GM23338 (cell line): ENCODE measurements around the gene TNFRSF8. TPM values are rescaled to one million over a fixed set of nuclear protein-coding genes. Genes with fewer than 3 reads are reported as not detected.

Experiments
- ATAC-seq: fragments of 200-7000 bp; cut with Tn5 transposase; 3 replicates; pipeline ENCODE4 v1.9.1; 2020
- DNase-seq: peaks from one replicate; pipeline ENCODE4 v3.0.0-alpha.2; 2015; ENCODE audit warnings: low spot score
- H2AFZ ChIP-seq: fragments of 200-600 bp; sonication (generic); 2 replicates; pipeline ENCODE4 v1.8.0; 2016; ENCODE audit warnings: antibody characterized with exemption, mild to moderate bottlenecking, moderate library complexity
- H3F3A ChIP-seq: fragments of 200-600 bp; sonication (generic); replicated peaks from 2 replicates; pipeline ENCODE4 v1.8.0; 2017; ENCODE audit warnings: antibody characterized with exemption, mixed run types, low read depth
- H3K27ac ChIP-seq: fragments of 200-600 bp; sonication (generic); 2 replicates; pipeline ENCODE4 v1.6.1; 2016; ENCODE audit warnings: low read depth
- H3K27me3 ChIP-seq: fragments of 200-600 bp; sonication (generic); 2 replicates; pipeline ENCODE4 v1.8.0; 2016; ENCODE audit warnings: mild to moderate bottlenecking, mixed run types, moderate library complexity; ENCODE audit not compliant: insufficient read depth
- H3K36me3 ChIP-seq: fragments of 200-600 bp; sonication (generic); 2 replicates; pipeline ENCODE4 v1.8.0; 2016; ENCODE audit warnings: mild to moderate bottlenecking; ENCODE audit not compliant: insufficient read depth
- H3K4me1 ChIP-seq: fragments of 200-600 bp; sonication (generic); 2 replicates; pipeline ENCODE4 v1.8.0; 2016; ENCODE audit warnings: mild to moderate bottlenecking, moderate library complexity; ENCODE audit not compliant: insufficient read depth
- H3K4me2 ChIP-seq: fragments of 200-600 bp; sonication (generic); 2 replicates; pipeline ENCODE4 v1.7.1; 2017; ENCODE audit warnings: mixed run types
- H3K4me3 ChIP-seq: fragments of 200-600 bp; sonication (generic); 2 replicates; pipeline ENCODE4 v1.6.1; 2016; ENCODE audit warnings: mixed run types
- H3K79me2 ChIP-seq: fragments of 200-600 bp; sonication (generic); replicated peaks from 2 replicates; pipeline ENCODE4 v1.8.0; 2017; ENCODE audit warnings: mild to moderate bottlenecking; ENCODE audit not compliant: insufficient read depth
- H3K9me2 ChIP-seq: fragments of 200-600 bp; sonication (generic); 2 replicates; pipeline ENCODE4 v1.8.0; 2017; ENCODE audit not compliant: insufficient read depth
- H4K20me1 ChIP-seq: fragments of 200-600 bp; sonication (generic); replicated peaks from 2 replicates; pipeline ENCODE4 v1.8.0; 2017; ENCODE audit warnings: mild to moderate bottlenecking; ENCODE audit not compliant: insufficient read depth
- H3K27ac Mint-ChIP-seq: 2 replicates; pipeline ENCODE4 v1.8.0; 2020; ENCODE audit warnings: inconsistent platforms, mild to moderate bottlenecking, moderate library complexity, mixed read lengths
- H3K27me3 Mint-ChIP-seq: 3 replicates; pipeline ENCODE4 v1.8.0; 2022; ENCODE audit warnings: low read depth, mild to moderate bottlenecking, moderate library complexity, mixed read lengths, inconsistent platforms; ENCODE audit not compliant: insufficient read depth, poor library complexity
- H3K36me3 Mint-ChIP-seq: 3 replicates; pipeline ENCODE4 v1.8.0; 2021; ENCODE audit warnings: low read depth, mild to moderate bottlenecking, inconsistent platforms, moderate library complexity, mixed read lengths
- H3K4me1 Mint-ChIP-seq: 3 replicates; pipeline ENCODE4 v1.8.0; 2020; ENCODE audit warnings: mild to moderate bottlenecking, inconsistent platforms, mixed read lengths
- H3K4me3 Mint-ChIP-seq: 3 replicates; pipeline ENCODE4 v1.8.0; 2021; ENCODE audit warnings: moderate library complexity, mild to moderate bottlenecking, inconsistent platforms, mixed read lengths
- H3K9me3 Mint-ChIP-seq: 3 replicates; pipeline ENCODE4 v1.8.0; 2020; ENCODE audit warnings: moderate library complexity, mild to moderate bottlenecking, inconsistent platforms, mixed read lengths
- CTCF ChIP-seq, 2 experiments: fragments of 200-600 bp in 1 of 2; sonication (generic) in 1 of 2; conservative IDR thresholded peaks; 2 replicates each; pipeline versions ENCODE4 v1.5.1 to v1.6.1; 2016 to 2017; ENCODE audit warnings: antibody characterized with exemption in 2 of 2, low read depth in 2 of 2, mild to moderate bottlenecking in 2 of 2, moderate library complexity in 1 of 2
- EZH2 ChIP-seq: fragments of 200-600 bp; sonication (generic); IDR thresholded peaks from one replicate; pipeline ENCODE4 v1.8.0; 2017; ENCODE audit warnings: antibody characterized with exemption, mild to moderate bottlenecking, low read depth; ENCODE audit not compliant: unreplicated experiment
- NANOG ChIP-seq: IDR thresholded peaks from 2 replicates; pipeline ENCODE4 v1.6.1; 2016; ENCODE audit warnings: antibody characterized with exemption, borderline replicate concordance
- POLR2AphosphoS5 ChIP-seq: IDR thresholded peaks from 2 replicates; pipeline ENCODE4 v1.6.1; 2016; ENCODE audit warnings: antibody characterized with exemption, low read depth
- STAT1 ChIP-seq: IDR thresholded peaks from one replicate; pipeline ENCODE4 v1.6.1; 2016; ENCODE audit warnings: antibody characterized with exemption; ENCODE audit not compliant: unreplicated experiment
- ZNF114 ChIP-seq: fragments of 250-450 bp; sonication (Bioruptor Pico); IDR thresholded peaks from 2 replicates; pipeline ENCODE4 v1.5.0; 2020; ENCODE audit warnings: mild to moderate bottlenecking, moderate library complexity
- polyA plus RNA-seq: library from polyadenylated mRNA; unstranded; fragments of >200 nt; fragmentation: Nextera tagmentation; extraction: Ambion mirVana; gene quantifications from 2 replicates; pipeline ENCODE4 v1.2.1, GENCODE V29; 2016
- total RNA-seq: library from RNA; depleted of rRNA; stranded (reverse); fragments of >200 nt; shearing (Covaris generic); gene quantifications from 2 replicates; pipeline ENCODE4 v1.2.3, GENCODE V29; 2014
- TF ChIP-seq, protein P1 (sequence below): IDR thresholded peaks from one replicate; pipeline ENCODE4 v1.6.1; 2018; ENCODE audit warnings: antibody characterized with exemption; ENCODE audit not compliant: unreplicated experiment
- TF ChIP-seq, protein P2 (sequence below): IDR thresholded peaks from 2 replicates; pipeline ENCODE4 v1.6.1; 2016; ENCODE audit warnings: antibody characterized with exemption

The TNFRSF8 gene
- total and polyA plus RNA-seq, 2 experiments from 2014 or later: 11.7 to 28.2 TPM

- H3K4me2 ChIP-seq: 0 out of 2 replicates have a peak overlapping the region, but pooled peaks have one; percentile 38
- no peak overlapping the region for H3K4me3 Mint-ChIP-seq
Observed at GRCh38 chr1:12052008-12052573, 11.0 kb upstream of the TNFRSF8 start.

More at GRCh38 chr1:12052008-12052573, 11.0 kb upstream of the TNFRSF8 start:
- Mint-ChIP-seq H3K27ac (peak overlapping the region; percentile 61; the same call in 1 of the 2 replicates), H3K9me3 (no peaks in the 10 kb centered on the region; the same call in 2 of the 3 replicates), H3K36me3 (no peaks in the 10 kb centered on the region), H3K27me3 (peaks cover 7% of the 10 kb centered on the region), H3K4me1 (peaks cover 21% of the 10 kb centered on the region)
- H3K27ac ChIP-seq: no peak overlapping the region
- H3F3A ChIP-seq: no peaks in the 10 kb centered on the region
- H3K27me3 ChIP-seq: no peaks in the 10 kb centered on the region
- H2AFZ ChIP-seq: peak overlapping the region; percentile 72
- H3K9me2 ChIP-seq: no peaks in the 10 kb centered on the region
- peaks cover 5% of the 10 kb centered on the region; the same call in 1 of the 2 replicates for H3K4me1 ChIP-seq
- no peak for TF ChIP-seq EZH2
- TF ChIP-seq CTCF (conservative IDR thresholded peaks at IDR 0.05; ENCODE audit: low read depth in 2 of 2): no peak
- TF ChIP-seq, protein P1, sequence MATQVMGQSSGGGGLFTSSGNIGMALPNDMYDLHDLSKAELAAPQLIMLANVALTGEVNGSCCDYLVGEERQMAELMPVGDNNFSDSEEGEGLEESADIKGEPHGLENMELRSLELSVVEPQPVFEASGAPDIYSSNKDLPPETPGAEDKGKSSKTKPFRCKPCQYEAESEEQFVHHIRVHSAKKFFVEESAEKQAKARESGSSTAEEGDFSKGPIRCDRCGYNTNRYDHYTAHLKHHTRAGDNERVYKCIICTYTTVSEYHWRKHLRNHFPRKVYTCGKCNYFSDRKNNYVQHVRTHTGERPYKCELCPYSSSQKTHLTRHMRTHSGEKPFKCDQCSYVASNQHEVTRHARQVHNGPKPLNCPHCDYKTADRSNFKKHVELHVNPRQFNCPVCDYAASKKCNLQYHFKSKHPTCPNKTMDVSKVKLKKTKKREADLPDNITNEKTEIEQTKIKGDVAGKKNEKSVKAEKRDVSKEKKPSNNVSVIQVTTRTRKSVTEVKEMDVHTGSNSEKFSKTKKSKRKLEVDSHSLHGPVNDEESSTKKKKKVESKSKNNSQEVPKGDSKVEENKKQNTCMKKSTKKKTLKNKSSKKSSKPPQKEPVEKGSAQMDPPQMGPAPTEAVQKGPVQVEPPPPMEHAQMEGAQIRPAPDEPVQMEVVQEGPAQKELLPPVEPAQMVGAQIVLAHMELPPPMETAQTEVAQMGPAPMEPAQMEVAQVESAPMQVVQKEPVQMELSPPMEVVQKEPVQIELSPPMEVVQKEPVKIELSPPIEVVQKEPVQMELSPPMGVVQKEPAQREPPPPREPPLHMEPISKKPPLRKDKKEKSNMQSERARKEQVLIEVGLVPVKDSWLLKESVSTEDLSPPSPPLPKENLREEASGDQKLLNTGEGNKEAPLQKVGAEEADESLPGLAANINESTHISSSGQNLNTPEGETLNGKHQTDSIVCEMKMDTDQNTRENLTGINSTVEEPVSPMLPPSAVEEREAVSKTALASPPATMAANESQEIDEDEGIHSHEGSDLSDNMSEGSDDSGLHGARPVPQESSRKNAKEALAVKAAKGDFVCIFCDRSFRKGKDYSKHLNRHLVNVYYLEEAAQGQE: no peak
- TF ChIP-seq POLR2AphosphoS5: no peak
- TF ChIP-seq NANOG: no peak
- no peak for TF ChIP-seq STAT1
- TF ChIP-seq ZNF114 (CRISPR knock-in tag): no peak
- TF ChIP-seq, protein P2, sequence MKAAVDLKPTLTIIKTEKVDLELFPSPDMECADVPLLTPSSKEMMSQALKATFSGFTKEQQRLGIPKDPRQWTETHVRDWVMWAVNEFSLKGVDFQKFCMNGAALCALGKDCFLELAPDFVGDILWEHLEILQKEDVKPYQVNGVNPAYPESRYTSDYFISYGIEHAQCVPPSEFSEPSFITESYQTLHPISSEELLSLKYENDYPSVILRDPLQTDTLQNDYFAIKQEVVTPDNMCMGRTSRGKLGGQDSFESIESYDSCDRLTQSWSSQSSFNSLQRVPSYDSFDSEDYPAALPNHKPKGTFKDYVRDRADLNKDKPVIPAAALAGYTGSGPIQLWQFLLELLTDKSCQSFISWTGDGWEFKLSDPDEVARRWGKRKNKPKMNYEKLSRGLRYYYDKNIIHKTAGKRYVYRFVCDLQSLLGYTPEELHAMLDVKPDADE: no peak
- H4K20me1 ChIP-seq: no peaks in the 10 kb centered on the region
- no peaks in the 10 kb centered on the region for H3K36me3 ChIP-seq
- ATAC-seq: peak; percentile 43
- no peaks in the 10 kb centered on the region for H3K79me2 ChIP-seq
- H3K4me3 ChIP-seq: no peak overlapping the region
- DNase-seq: no peak
